Fibroblast of peridontal ligament (primary cell): ENCODE data around the gene NLK.
"Not testable (repeated sequence)": the region's sequence is repeated elsewhere in the genome, so short reads cannot be mapped to it uniquely, and the experiment has no call there.

ENCODE experiments used
- DNase-seq: peaks from one replicate; pipeline ENCODE4 v3.0.0-alpha.2; 2010; ENCODE audit errors: extremely low read depth

Gene NLK

DNA sequence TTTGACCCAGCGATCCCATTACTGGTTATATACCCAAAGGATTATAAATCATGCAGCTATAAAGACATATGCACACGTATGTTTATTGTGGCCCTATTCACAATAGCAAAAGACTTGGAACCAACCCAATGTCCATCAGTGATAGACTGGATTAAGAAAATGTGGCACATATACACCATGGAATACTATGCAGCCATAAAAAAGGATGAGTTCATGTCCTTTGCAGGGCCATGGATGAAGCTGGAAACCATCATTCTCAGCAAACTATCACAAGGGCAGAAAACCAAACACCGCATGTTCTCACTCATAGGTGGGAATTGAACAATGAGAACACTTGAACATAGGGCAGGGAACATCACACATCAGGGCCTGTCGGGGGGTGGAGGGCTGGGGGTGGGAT is 112.9 kb downstream of the NLK start:
- not testable (repeated sequence) for DNase-seq

DNA sequence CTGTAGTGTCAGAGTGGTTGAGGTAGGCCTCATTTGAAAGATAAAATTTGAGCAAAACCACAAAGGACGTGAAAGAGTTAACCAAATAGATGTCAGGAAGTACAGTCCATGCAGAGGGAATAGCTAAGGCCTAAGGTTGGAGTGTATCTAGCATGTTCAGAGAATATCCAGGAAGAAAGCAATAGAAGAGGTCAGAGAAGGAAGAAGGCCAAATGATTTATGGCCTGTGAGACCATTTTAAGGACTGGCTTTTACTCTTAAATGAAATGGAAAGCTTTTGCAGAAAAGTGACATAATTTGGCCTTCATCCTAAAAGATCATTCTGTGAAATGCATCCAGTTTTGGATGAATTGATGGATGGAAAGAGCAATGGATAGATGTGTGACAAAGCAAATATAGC is 116.5 kb downstream of the NLK start:
- DNase-seq = no peak

- no peak for DNase-seq
Measured at GRCh38 chr17:28159924-28160323, 117.4 kb downstream of the NLK start.

GRCh38 chr17:28160610-28161009 is 118.1 kb downstream of the NLK start:
- DNase-seq = no peak

GRCh38 chr17:28161311-28161710 is 118.8 kb downstream of the NLK start:
- DNase-seq = no peak

DNA sequence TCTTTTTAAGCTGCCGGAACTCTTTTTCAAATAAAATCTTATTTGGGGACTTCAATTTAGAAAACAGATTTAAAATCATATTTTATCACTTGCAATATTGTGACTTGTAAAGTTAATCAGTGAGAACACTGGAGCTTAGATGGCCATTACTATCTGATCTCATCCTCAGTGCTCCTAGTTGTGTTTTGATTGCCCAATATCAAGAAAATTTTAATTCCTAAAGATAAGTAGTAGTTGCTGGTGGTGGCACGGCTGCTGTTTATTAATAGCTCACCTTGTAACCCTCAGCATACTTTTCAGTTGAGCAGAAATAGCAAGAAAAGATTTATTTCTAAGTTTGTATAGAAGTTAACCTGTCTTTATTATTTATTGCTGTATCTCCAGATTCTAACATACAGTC is 124.0 kb downstream of the NLK start:
- no peak for DNase-seq

- DNase-seq = peak; percentile 31
Measured at GRCh38 chr17:28169621-28170349, 127.3 kb downstream of the NLK start.

GRCh38 chr17:28170771-28171170 is 128.3 kb downstream of the NLK start:
- DNase-seq = peak; percentile 28

DNA sequence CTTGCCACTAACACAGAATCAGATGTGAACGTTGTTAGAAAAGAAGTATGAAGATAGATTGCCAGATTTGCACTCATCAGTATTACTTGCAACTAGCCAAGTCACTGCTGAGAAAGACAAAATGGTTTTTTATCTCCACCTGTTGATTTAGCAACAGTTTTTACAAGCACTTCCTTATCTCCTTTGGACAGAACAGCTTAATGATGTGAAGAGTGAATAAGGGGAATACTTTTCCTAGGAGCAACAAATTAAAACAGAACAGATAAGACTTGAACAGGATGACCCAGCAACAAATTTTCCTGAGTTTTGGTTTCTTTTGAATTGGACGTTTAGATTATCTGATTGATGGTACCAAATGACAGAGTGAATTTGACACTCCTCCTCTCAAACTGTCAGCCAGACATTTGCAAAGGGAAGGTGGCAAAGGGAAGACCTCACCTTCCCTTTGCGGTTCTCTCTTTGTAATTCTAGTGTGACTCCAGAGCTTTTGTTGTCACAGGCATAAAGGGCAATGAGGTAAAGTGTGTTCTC is 130.6 kb downstream of the NLK start:
- DNase-seq = no peak

- no peak for DNase-seq
Measured at GRCh38 chr17:28173801-28174200, 131.3 kb downstream of the NLK start.

DNA sequence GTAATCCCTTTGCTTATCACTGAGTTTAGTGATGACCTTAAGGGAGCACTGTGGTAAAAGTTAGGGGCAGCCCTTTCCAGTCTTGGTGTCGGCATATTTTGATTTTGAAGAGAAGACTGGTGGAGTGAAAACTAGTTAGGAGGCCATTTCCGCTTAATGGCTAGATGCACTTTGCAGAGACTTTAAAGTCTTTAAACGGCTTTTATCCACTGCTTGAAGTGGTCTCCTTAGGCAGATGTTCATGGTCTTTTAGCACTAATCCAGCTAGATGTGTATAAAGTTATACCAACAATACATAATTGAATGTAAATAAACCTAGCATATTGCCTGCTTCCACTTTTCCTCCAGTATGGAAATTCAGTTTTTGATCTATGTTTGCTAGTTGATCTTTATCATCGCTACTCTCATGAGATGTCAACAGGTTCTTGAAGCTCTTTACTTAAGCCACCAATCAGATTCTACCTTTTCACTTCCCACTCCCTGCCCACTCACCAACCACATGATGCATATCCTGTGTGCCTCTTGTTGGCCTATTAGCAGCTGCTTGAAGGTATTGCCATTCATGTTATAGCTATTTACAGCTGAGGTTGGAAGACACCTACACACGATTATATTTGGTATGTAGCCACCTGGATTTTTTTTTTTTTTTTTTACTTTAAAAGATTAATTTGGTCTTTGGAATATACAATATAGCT is 132.0 kb downstream of the NLK start:
- no peak for DNase-seq

GRCh38 chr17:28177351-28177750 is 134.9 kb downstream of the NLK start:
- DNase-seq = no peak

DNA sequence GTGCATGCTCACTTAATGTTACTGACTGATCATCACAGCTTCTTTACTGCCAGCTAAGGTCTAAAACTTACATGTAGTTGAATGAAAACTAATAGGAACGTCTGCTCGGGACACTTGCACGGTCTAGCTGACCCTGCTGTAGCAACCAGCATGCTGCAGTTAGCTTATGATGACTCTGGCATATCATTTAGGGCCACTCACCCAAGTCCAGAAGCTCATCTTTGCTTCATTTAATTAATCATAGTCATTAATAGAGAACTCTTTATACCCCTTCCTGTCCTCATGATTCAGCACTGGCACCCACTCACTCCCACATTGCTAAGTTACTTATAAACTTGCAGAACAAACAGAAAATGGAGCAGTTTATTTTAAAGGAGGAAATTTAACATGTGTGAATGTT is 136.3 kb downstream of the NLK start:
- no peak for DNase-seq

DNA sequence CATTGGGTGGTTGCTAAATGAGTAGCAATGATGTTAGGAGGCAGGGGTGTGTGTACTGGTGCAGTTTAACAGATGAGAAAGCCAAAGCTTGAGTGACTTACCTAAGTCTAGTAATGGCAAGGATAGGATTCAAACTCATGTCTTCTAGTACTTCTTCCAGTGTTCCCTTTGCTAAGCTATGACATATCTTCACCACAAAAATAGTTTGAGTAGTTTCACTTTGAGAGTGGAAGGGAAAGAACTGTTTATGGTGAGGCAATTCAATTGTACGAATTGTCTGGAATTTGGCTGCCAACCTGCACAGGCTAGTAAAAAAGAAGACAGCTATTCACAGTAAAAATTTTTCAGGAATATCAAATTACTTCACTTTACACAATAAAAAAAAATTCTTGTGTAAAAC is 138.0 kb downstream of the NLK start:
- peak; percentile 73 for DNase-seq

DNA sequence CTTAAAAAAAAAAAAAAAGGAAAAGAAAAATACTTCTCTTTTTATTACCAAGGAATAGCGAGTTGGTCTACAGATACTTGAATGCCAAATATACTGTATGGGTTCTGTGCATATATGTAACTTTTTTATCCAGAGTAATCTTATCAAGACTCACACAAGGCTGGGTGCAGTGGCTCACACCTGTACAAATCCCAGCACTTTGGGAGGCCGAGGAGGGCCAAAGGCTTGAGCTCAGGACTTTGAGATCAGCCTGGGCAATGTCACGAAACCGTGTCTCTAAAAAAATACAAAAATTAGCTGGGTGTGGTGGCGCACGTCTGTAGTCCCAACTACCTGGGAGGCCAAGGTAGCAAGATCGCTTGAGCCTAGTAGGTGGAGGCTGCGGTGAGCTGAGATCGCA is 139.1 kb downstream of the NLK start:
- DNase-seq = no peak

DNA sequence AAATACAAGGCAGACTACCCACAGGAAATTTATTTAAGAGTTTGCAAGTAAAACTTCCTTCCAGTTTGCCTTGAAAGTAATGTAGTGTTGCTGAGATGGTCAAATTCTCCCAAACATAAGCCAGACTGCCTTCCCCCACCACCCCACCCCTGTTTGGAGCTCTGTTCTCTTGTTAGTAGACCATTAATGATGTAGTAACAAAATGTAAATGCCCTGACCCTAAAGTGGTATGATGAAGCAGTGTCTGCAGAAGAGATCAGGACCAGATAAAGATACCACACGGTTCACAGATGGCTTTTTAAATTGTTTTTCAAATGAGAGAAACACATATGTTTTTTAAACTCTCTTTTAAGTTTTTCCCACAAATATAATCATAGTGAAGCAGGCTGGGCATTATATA is 140.1 kb downstream of the NLK start:
- no peak for DNase-seq

- DNase-seq = no peak
Measured at GRCh38 chr17:28185658-28186057, 143.2 kb downstream of the NLK start.

DNA sequence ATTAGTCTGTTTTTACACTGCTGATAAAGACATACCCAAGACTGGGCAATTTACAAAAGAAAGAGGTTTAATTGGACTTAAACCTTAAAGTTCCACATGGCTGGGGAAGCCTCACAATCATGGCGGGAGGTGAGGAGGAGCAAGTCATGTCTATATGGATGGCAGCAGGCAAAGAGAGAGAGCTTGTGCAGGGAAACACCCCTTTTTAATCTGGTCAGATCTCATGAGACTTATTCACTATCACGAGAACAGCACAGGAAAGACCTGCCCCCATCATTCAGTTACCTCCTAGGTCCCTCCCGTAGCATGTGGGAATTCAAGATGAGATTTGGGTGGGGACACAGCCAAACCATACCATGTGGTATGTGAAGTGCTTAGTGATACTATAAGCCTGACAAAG is 144.0 kb downstream of the NLK start:
- DNase-seq = not testable (repeated sequence)

DNA sequence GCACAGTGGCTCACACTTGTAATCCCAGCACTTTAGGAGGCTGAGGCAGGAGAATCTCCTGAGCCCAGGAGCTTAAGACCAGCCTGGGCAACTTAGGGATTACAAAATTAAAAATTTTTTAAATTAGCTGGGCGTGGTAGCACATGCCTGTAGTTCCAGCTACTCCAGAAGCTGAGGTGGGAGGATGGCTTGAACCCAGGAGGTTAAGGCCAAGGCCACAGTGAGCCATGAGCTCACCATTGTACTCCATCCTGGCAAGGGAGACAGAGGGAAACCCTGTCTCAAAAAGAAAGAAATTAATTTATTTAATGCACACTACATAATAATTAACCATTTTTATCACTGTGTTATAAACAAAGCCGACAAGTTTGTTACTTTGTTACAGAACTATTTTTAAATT is 145.5 kb downstream of the NLK start:
- no peak for DNase-seq

GRCh38 chr17:28188841-28189263 is 146.4 kb downstream of the NLK start:
- no peak for DNase-seq

- no peak for DNase-seq
Measured at GRCh38 chr17:28189667-28190066, 147.2 kb downstream of the NLK start.

DNA sequence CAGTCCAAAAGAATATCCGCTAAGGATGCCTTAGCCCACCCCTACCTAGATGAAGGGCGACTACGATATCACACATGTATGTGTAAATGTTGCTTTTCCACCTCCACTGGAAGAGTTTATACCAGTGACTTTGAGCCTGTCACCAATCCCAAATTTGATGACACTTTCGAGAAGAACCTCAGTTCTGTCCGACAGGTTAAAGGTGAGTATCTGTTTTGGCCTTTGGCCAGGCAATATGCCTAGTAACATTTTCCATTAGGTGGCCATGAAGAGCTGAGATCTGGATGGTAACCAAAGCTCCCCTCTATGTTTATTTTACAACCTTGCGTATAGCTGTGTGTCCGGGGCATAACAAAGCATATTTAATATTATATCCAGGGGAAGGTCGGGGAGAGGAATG is 148.5 kb downstream of the NLK start:
- no peak for DNase-seq

DNA sequence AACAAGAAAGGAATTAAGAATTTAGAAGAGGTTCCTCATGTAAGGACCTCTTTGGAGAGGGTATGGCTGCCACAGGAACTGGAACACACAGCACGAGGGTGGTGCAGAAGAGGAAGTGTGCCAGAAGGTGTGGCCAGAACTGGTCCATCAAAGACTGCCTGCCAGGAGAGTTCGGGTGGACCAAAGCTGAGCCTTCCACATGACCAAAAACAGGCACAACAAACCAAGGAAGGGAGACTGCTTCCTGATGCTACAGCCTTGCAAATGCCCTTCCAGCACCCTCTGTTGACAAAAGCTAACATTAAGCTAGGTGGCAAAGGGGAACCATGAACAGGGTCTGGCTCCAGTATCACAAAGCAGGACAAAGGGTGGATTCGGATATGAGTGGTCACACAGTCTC is 150.8 kb downstream of the NLK start:
- no peak for DNase-seq
